HFF-Myc (cell line): Measurements from ENCODE around the gene IDUA.

Source experiments
- DNase-seq: peaks from one replicate; pipeline ENCODE4 v3.0.0-alpha.2; 2011; ENCODE audit warnings: low read depth; ENCODE audit errors: extremely low read depth
- H3K4me3 ChIP-seq: replicated peaks from 2 replicates; pipeline ENCODE4 v1.5.1; 2011; ENCODE audit warnings: low read depth, mild to moderate bottlenecking, control low read depth, low read length
- TF ChIP-seq, protein P1 (sequence below): IDR thresholded peaks from 2 replicates; pipeline ENCODE4 v1.5.1; 2012; ENCODE audit warnings: mild to moderate bottlenecking, low read depth, low read length, control low read depth; ENCODE audit errors: missing control alignments

The IDUA gene

DNA sequence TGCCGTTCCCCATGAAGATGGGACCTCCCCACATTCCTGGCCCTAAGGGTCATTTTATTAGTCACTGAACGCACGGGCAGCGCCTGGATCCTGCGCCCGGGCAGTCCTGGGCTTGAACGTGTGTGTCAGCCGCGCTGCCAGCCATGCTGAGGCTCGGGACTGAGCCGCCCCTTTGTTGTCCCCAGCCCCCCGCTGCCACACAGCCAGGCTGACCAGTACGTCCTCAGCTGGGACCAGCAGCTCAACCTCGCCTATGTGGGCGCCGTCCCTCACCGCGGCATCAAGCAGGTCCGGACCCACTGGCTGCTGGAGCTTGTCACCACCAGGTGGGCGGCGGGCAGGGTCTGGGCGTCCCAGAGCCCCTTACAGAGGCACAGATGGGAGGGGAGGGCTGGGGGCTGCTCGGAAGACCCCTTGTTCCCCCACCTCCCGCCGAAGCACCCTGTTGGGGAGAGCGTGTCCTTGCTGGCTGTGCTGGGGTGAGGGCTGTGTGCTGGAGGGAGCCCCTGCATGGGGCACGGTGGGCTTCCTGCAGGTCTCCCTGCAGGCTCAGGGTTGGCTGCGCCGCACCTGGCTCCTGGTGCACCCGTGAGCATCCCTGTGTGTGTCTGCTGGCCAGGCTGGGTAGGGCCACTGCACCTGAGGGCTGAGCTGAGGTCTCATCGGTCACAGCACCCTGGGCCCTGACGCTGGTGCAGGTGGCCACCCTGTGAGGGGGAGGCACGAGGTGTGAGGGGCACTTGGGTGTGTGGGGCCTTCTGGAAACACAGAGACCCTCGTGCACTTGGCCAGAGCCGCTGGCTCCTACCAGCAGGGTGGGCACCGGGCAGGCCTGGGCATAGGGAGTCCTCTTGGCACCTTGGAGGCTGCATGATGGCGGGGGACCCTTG, 1.0 kb downstream of the IDUA start:
- peak overlapping the region; percentile 53 for H3K4me3 ChIP-seq
- DNase-seq = no peak
- TF ChIP-seq, protein P1, sequence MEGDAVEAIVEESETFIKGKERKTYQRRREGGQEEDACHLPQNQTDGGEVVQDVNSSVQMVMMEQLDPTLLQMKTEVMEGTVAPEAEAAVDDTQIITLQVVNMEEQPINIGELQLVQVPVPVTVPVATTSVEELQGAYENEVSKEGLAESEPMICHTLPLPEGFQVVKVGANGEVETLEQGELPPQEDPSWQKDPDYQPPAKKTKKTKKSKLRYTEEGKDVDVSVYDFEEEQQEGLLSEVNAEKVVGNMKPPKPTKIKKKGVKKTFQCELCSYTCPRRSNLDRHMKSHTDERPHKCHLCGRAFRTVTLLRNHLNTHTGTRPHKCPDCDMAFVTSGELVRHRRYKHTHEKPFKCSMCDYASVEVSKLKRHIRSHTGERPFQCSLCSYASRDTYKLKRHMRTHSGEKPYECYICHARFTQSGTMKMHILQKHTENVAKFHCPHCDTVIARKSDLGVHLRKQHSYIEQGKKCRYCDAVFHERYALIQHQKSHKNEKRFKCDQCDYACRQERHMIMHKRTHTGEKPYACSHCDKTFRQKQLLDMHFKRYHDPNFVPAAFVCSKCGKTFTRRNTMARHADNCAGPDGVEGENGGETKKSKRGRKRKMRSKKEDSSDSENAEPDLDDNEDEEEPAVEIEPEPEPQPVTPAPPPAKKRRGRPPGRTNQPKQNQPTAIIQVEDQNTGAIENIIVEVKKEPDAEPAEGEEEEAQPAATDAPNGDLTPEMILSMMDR = no peak

DNA sequence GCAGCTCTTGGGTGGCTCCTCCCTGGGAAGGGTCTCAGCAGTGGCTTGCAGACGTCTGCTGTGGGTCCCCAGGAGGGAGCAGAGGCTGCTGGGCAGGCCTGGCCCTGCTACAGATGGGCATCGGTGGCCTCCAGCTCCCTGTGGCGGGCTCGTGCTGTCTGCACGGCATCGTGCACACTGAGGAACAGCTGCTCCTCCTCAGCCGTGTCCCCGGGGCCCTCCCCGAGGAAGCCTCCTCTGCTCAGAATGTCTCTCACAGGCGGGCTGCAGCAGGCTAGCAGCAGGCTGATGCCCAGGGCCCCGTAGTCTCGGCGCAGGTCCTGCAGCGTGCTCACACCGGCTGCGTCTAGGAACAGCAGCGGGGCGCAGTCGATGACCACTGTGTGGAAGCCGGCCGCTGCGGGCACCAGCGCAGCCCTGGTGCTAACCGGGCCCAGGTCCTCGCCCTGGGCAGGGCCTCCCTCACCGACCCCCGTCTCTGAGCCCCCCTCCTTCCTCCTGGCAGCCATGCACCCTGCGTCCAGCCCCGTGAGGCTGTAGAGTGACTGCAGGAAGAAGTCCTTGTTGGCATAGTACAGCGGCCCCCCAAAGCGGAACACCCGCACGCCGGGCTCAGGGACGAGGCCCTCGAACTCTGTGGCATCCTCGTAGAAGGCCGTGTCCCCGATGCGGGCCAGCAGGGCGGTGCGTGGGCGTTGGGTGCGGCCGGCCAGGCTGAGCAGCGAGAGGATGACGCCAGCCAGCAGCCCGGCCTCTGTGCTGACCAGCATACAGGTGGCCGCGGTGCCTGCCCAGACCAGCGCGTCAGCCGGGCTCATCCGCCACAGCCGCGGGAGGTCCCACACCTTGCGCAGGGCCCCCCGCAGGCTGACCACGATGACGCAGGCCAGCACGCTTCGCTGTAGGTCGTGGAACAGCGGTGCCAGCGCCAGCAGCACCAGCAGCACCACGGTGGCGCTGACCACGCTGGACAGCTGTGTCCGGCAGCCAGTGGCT, 2.2 kb downstream of the IDUA start:
- TF ChIP-seq, protein P1 = no peak
- DNase-seq = no peak
- H3K4me3 ChIP-seq = no peak overlapping the region

DNA sequence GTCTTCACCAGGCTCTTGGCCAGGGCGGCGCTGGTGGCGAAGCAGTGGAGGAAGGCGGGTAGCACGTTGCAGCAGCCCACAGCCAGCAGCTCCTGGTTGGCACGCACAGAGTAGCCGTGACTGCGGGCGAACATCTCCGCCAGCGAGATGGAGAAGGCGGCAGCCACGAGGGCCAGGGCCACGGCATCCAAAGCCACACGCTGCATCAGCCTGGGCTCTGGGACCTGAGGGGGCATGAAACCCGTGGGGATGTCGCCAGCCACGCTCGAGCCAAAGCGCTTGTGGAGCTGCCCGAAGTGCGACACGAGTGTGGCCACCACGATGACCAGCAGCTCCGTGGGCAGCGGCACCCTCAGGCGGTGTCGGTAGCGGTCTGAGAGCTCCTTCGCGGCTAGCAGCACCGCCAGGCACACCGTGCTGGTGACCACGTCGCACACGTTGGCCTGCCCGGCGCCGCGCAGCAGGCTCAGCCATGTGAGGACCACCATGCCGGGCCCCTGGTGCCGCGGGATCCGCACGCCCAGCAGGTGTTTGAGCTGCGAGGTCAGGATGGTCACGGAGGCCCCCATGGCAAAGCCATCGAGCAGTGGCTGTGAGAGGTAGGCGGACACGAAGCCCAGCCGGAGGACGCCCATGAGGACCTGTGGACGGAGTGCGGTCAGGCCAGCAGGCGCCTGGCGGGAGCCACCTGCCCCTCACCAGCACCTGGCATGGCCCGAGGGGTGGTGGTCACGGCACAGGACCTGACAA, 3.1 kb downstream of the IDUA start:
- H3K4me3 ChIP-seq = no peak overlapping the region
- TF ChIP-seq, protein P1 = no peak
- DNase-seq = no peak

DNA sequence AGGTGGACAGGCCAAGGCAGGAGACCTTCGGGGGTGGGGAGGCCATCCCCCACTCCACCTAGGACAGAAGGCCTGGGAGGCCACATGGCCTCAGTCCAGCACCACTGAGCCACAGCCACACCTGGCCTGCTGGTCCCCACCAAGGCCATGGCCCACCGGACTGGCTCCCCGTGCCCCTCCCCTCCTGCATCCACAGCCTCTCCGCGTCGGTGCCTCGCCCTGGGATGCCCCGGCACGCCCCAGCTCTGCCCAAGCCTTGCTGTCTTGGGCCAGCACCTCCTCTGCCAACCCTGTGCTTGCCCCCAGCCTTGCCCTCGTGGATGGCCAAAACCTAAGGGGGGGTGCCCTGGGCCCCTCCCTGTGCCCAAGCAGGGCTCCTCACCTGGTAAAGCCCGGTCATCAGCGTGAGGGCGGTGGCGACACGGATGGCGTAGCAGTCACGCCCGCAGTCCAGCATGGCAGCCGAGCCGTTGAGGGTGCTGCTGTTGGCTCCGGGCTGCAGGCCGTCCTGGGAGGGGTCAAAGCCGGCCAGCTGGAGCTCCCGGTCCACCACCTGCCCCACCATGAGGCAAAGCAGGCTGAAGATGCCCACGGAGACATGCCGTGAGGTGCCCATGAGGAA, 4.0 kb downstream of the IDUA start:
- no peak for DNase-seq
- TF ChIP-seq, protein P1 = no peak
- no peak overlapping the region for H3K4me3 ChIP-seq

DNA sequence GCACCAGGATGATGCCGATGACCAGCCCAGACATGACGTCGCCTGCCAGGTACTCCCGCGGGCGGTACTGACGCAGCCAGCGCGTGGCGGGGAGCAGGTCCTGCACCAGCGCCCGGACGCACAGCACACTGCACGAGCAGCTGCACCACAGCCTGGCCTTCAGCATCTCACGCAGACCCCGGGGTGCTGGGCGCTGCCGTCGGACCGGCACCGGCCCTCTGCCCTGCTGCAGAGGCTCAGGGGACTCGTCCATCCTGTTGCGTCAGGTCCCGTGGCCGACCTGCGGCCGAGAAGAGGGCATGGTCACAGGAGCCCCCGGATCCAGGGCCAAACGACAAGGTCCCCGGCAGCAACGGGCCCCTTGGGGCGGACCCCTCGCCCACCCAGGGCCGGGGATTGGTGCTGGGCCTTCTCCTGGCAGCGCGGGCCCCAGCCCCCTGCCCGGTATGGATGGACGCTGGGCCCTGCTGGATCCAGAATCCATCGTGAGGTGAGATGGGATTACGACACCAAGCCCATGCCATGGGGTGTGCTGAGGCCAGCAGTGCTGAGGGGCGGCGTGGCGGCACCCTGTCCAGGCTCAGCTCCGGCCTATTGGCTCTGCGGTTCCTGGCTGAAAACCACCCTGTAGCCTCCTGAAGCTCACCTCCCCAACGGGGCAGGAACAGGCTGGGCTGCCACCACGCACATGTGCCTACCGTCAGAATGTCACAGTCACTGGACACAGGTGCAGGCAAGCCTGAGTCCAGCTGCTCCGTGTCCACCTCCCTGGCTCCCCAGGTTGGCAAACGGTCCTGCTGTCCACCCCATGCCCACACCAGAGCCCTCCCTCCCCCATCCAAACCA, 4.8 kb downstream of the IDUA start:
- no peak overlapping the region for H3K4me3 ChIP-seq
- no peak for DNase-seq
- TF ChIP-seq, protein P1 = no peak
